Measurements from ENCODE around the gene AFF1.
"Not testable (repeated sequence)": the region's sequence is repeated elsewhere in the genome, so short reads cannot be mapped to it uniquely, and the experiment has no call there.

The AFF1 gene

DNA sequence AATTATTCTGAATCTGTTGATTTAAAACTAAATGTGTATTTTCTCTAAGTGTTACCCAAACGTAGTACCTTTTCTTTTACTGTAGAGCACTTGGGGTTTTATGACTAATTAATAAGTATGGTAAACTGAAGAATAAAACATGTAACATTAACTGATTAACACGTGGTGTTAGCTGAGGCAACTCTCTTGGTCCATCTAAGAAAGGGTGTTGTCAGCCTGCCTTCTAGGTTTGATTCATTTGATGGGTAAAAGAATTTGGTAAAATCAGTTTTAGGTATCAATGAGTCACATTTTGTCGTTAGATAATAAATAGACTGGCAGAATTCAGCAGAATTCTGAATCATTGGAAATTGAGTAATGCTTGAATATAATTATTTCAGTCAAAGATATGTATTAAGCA, 99.7 kb downstream of the AFF1 start:
- no peaks in the 10 kb centered on the region for H3K9me2 ChIP-seq (replicated peaks; ENCODE audit: insufficient read depth, low read length)
- H3K9me3 ChIP-seq (ENCODE audit: insufficient read depth, low read length): no peaks in the 10 kb centered on the region
- H3K79me2 ChIP-seq (ENCODE audit: insufficient read depth, low read length): no peaks in the 10 kb centered on the region
- H3K4me2 ChIP-seq (ENCODE audit: low read depth, low read length, poor library complexity, severe bottlenecking): no peak overlapping the region
- H3F3A ChIP-seq (ENCODE audit: insufficient read depth): no peaks in the 10 kb centered on the region
- no peak for TF ChIP-seq EZH2phosphoT487 (conservative IDR thresholded peaks at IDR 0.05; ENCODE audit: low read length)
- TF ChIP-seq, protein P1, sequence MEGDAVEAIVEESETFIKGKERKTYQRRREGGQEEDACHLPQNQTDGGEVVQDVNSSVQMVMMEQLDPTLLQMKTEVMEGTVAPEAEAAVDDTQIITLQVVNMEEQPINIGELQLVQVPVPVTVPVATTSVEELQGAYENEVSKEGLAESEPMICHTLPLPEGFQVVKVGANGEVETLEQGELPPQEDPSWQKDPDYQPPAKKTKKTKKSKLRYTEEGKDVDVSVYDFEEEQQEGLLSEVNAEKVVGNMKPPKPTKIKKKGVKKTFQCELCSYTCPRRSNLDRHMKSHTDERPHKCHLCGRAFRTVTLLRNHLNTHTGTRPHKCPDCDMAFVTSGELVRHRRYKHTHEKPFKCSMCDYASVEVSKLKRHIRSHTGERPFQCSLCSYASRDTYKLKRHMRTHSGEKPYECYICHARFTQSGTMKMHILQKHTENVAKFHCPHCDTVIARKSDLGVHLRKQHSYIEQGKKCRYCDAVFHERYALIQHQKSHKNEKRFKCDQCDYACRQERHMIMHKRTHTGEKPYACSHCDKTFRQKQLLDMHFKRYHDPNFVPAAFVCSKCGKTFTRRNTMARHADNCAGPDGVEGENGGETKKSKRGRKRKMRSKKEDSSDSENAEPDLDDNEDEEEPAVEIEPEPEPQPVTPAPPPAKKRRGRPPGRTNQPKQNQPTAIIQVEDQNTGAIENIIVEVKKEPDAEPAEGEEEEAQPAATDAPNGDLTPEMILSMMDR (IDR thresholded peaks at IDR 0.05; ENCODE audit: insufficient read depth, low read length, poor library complexity, severe bottlenecking): no peak
- H3K27me3 ChIP-seq (ENCODE audit: low read length): no peaks in the 10 kb centered on the region
- no peaks in the 10 kb centered on the region for H4K20me1 ChIP-seq (ENCODE audit: low read depth, low read length)
- H3K9ac ChIP-seq (ENCODE audit: low read length): no peak overlapping the region
- H3K36me3 ChIP-seq (ENCODE audit: low read length): no peaks in the 10 kb centered on the region
- H3K4me3 ChIP-seq (ENCODE audit: insufficient read depth, low read length, poor library complexity, severe bottlenecking): no peak overlapping the region
- H3K27ac ChIP-seq (ENCODE audit: low read depth, low read length): no peak overlapping the region
- H2AFZ ChIP-seq (ENCODE audit: low read depth, low read length, severe bottlenecking): no peak overlapping the region

DNA sequence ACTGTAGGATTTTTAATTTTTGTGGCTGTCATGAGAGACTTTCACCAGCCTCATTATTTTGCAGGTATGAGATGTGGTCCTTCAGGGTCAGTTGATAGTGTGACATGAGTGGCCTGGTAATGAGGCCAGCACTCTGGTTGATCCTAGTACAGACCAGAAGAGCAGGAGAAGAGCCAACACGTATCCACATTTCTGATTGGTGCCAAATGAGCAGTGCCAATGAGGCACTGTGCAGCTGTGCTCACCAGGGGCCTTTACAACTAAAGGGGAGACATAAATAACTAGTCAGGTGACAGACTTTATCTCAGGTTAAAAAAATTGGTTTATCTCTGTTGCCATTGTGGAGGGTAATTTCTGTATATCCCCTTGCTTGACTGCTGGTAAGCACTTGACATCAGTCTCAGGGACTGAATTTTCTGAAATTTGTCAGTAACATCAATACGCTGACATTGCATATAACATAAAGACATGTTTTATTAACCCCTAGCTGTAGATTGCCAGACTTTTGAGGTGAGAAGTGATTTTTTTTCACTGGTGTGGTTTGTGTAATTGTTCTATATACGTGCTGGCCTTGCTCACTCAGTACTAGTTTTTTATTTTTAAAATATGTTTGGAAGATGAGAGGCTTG, 101.2 kb downstream of the AFF1 start:
- no peak for TF ChIP-seq EZH2phosphoT487 (conservative IDR thresholded peaks at IDR 0.05; ENCODE audit: low read length)
- TF ChIP-seq, protein P1 (IDR thresholded peaks at IDR 0.05; ENCODE audit: insufficient read depth, low read length, poor library complexity, severe bottlenecking): no peak
- Histone ChIP-seq H3K36me3 (ENCODE audit: low read length) (no peaks in the 10 kb centered on the region), H3K27ac (ENCODE audit: low read depth, low read length) (no peak overlapping the region), H3K79me2 (ENCODE audit: insufficient read depth, low read length) (no peaks in the 10 kb centered on the region), H3K9me3 (ENCODE audit: insufficient read depth, low read length) (no peaks in the 10 kb centered on the region), H4K20me1 (ENCODE audit: low read depth, low read length) (no peaks in the 10 kb centered on the region), H3K9ac (ENCODE audit: low read length) (no peak overlapping the region), H3K9me2 (replicated peaks; ENCODE audit: insufficient read depth, low read length) (no peaks in the 10 kb centered on the region), H3K4me2 (ENCODE audit: low read depth, low read length, poor library complexity, severe bottlenecking) (no peak overlapping the region), H3K27me3 (ENCODE audit: low read length) (no peaks in the 10 kb centered on the region), H3F3A (ENCODE audit: insufficient read depth) (no peaks in the 10 kb centered on the region), H3K4me3 (ENCODE audit: insufficient read depth, low read length, poor library complexity, severe bottlenecking) (no peak overlapping the region), H2AFZ (ENCODE audit: low read depth, low read length, severe bottlenecking) (no peak overlapping the region)

DNA sequence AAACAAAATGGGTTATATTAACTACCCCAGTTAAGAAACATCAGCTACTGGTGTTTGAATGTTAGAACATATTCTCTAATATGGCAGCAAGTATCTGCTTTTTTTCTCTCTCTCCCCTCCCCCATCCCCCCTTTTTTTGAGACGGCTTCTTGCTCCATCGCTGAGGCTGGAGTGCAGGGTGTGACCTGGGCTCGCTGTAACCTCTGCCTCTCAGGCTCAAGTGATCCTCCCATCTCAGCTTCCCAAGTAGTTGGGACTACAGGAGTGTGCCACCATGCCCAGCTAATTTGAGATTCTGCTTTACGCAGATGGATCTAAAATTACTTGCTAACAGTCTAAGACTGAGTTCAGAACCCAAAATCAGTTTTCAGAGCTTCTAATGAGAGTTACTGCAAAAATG, 101.9 kb downstream of the AFF1 start:
- Histone ChIP-seq H3K9me3 (ENCODE audit: insufficient read depth, low read length) (no peaks in the 10 kb centered on the region), H3K27me3 (ENCODE audit: low read length) (no peaks in the 10 kb centered on the region), H3K4me3 (ENCODE audit: insufficient read depth, low read length, poor library complexity, severe bottlenecking) (no peak overlapping the region), H3K9me2 (replicated peaks; ENCODE audit: insufficient read depth, low read length) (no peaks in the 10 kb centered on the region), H3K36me3 (ENCODE audit: low read length) (no peaks in the 10 kb centered on the region), H3K79me2 (ENCODE audit: insufficient read depth, low read length) (no peaks in the 10 kb centered on the region), H2AFZ (ENCODE audit: low read depth, low read length, severe bottlenecking) (no peak overlapping the region), H3K9ac (ENCODE audit: low read length) (no peak overlapping the region), H3K27ac (ENCODE audit: low read depth, low read length) (no peak overlapping the region), H4K20me1 (ENCODE audit: low read depth, low read length) (no peaks in the 10 kb centered on the region), H3F3A (ENCODE audit: insufficient read depth) (no peaks in the 10 kb centered on the region), H3K4me2 (ENCODE audit: low read depth, low read length, poor library complexity, severe bottlenecking) (no peak overlapping the region)
- TF ChIP-seq, protein P1 (IDR thresholded peaks at IDR 0.05; ENCODE audit: insufficient read depth, low read length, poor library complexity, severe bottlenecking): no peak
- TF ChIP-seq EZH2phosphoT487 (conservative IDR thresholded peaks at IDR 0.05; ENCODE audit: low read length): no peak

DNA sequence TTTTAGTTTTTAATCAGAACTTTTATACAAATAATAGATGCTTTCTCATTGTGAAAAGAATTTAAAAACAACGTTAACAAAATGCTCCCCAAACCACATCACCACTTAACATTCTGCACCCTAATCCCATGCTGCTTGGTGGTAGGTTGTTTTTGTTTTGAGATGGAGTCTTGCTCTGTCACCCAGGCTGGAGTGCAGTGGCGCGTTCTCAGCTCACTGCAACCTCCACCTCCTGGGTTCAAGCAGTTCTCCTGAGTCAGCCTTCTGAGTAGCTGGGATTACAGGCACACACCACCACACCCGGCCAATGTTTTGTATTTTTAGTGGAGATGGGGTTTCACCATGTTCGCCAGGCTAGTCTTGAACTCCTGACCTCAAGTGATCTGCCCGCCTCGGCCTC, 102.4 kb downstream of the AFF1 start:
- H3K27me3 ChIP-seq (ENCODE audit: low read length); H3K4me3 ChIP-seq (ENCODE audit: insufficient read depth, low read length, poor library complexity, severe bottlenecking); H3K79me2 ChIP-seq (ENCODE audit: insufficient read depth, low read length); H3F3A ChIP-seq (ENCODE audit: insufficient read depth); H3K4me2 ChIP-seq (ENCODE audit: low read depth, low read length, poor library complexity, severe bottlenecking); H3K27ac ChIP-seq (ENCODE audit: low read depth, low read length); H3K9me2 ChIP-seq (replicated peaks; ENCODE audit: insufficient read depth, low read length); H2AFZ ChIP-seq (ENCODE audit: low read depth, low read length, severe bottlenecking); H4K20me1 ChIP-seq (ENCODE audit: low read depth, low read length); H3K36me3 ChIP-seq (ENCODE audit: low read length); H3K9ac ChIP-seq (ENCODE audit: low read length); H3K9me3 ChIP-seq (ENCODE audit: insufficient read depth, low read length): not testable (repeated sequence)
